GM12872 (cell line): ENCODE results near the gene TMC8.

Experiments
- CTCF ChIP-seq: IDR thresholded peaks from 3 replicates; pipeline ENCODE4 v1.5.1; 2011; ENCODE audit warnings: low read depth, mild to moderate bottlenecking, low read length, moderate library complexity; ENCODE audit not compliant: insufficient read depth

The TMC8 gene

GRCh38 chr17:78105101-78105500, 25.5 kb upstream of the TMC8 start:
- no peak for TF ChIP-seq CTCF

- no peak for TF ChIP-seq CTCF
These were observed 25.0 kb upstream of the TMC8 start for GRCh38 chr17:78105551-78105950.

GRCh38 chr17:78106211-78106610, 24.4 kb upstream of the TMC8 start:
- no peak for TF ChIP-seq CTCF

- no peak for TF ChIP-seq CTCF
These were observed 23.1 kb upstream of the TMC8 start for GRCh38 chr17:78107457-78107856.

GRCh38 chr17:78107976-78108725, 22.4 kb upstream of the TMC8 start:
- no peak for TF ChIP-seq CTCF

- TF ChIP-seq CTCF: no peak
These were observed 21.7 kb upstream of the TMC8 start for GRCh38 chr17:78108726-78109488.

GRCh38 chr17:78109489-78109761, 21.1 kb upstream of the TMC8 start:
- no peak for TF ChIP-seq CTCF
